Stimulated activated CD8-positive, alpha-beta memory T cell treated with anti-CD3 and anti-CD28 coated beads, Interleukin-4, amount 100 ng/mL, for 48 hours (primary cell): ENCODE data around the gene MITD1.
"Not testable (repeated sequence)": the region's sequence is repeated elsewhere in the genome, so short reads cannot be mapped to it uniquely, and the experiment has no call there.

Experiments used
- DNase-seq: peaks from one replicate; pipeline ENCODE4 v3.0.0-alpha.2; 2020

Gene MITD1

DNA sequence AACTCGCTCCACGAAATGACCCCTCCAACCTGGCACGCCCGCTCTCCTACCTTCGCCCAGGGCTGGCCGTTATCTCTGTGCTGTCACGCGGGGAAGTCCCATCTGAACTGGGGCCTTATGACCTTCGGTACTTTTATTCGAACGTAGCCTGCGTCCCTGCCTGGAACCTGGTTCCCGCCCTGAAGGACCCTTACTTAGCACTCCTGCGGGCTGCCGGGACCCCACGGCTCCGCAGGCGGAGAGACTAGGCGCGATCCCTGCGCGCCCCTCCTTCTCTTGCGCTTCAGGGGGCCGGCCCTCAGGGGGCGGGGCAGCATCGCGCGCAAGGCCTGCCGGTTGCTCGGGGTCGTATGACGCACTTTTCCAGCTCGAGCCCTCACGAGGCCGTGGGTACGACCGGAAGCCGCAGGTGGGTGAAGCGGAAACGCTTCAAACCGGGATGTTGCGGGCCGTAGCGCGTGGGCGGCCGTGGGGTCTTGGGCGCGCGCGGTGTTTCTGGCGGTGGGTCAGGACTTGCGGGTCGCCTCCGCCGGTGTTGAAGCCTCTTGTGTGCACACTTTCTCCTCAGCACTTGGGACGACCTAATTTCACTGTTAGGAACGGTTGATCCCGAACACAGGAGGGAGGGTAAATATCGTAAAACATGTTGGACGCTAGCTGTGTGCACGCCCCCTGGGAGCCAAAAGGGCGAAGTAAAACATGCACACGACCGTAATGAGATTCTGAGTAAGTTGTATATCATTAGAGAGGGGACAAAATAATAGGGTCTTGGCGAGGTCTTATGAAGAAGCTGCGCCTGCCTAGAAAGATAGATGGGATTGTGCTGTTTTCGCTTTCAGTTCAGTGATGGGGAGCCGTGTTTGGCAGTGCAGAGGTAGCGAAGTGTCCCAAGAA is 26.0 kb downstream of the MITD1 start, which contains the start of the genes LIPT1 and TSGA10:
TSS of gene LIPT1 (plus strand) at position 325 of the 894 bp plus-strand sequence. CDS start 6,991 bp downstream, outside the sequence.
TSS of gene TSGA10 (minus strand) at position 300 of the 894 bp plus-strand sequence. CDS start 45,503 bp downstream, outside the sequence.
- peak; percentile 94 for DNase-seq

DNA sequence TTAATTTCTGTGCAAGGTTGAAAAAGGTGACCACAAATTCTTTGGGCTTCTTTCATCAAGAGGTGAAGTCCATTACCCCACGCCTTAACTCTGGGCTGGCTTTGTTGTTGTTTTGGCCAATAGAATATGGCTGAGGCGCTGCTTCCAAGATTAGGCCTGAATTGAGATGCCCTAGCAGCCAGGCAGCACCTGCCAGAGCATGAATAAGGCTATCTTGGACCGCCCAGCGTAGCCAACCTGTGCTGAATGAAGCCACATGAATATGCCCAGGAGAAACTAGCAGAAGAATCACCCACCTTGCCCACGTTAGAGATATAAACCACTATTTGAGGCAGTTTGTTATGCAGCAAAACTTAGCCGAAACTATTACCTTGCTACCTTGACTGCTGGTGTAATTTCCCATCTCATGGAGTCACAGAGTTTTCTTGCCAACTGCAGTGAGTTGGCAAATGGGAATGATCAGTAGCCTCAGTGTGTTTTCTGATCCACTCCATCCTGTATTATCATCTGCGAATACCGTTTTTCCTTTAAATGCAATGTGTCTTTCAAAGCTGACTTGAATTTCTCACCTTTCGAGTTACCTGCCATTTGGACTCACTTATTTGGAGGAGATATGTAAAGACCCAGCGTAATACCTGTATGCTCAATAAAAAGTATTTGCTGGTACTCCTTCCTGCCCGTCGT is 26.8 kb downstream of the MITD1 start:
- no peak for DNase-seq

DNA sequence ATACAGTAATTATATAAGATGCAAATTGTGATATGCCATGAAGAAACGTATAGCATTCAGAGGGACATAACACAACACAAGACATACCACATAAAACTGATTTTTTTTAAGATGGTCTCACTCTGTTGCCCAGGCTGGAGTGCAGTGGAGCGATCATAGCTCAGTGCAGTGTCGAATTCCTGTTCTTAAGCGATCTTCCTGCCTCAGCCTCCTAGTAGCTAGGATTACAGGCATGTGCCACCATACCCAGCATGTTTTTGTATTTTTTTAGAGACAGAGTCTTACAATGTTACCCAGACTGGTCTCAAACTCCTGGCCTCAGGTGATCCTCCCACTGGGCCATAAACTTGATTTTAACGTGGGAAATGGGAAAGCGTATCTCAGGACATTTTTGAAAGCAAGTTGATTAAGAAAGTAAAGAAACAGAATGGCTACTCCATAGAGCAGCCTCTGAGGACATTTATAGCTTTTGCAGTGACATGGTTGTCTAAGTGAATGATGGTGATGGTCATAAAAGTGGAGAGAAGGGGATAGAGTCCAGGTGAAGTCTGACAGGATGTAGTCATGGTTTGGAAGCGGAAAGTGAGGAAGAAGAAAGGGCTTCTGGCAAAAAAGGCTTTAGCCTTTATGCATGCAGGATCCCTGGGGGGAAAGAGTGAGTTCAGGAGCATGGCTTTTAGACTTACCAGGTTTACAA is 28.5 kb downstream of the MITD1 start:
- no peak for DNase-seq

DNA sequence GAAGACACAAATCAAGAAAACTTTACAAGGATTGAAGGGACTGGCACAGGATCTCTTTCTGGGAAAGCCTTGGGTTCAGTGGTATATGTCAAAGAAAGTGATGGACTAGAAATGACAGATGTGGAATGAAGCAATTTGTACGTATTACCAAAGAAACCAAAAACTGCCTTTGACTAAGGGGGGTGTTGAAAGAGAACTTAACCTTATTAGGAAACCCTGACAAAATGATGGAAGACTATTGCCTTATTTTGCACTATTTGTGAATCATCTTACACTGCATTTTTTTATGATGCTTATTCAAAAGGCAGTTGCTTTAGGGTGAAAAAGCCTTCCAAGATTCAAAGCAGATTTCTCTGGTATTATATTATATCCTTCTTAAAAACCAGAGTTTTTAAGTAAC is 30.2 kb downstream of the MITD1 start:
- no peak for DNase-seq

DNA sequence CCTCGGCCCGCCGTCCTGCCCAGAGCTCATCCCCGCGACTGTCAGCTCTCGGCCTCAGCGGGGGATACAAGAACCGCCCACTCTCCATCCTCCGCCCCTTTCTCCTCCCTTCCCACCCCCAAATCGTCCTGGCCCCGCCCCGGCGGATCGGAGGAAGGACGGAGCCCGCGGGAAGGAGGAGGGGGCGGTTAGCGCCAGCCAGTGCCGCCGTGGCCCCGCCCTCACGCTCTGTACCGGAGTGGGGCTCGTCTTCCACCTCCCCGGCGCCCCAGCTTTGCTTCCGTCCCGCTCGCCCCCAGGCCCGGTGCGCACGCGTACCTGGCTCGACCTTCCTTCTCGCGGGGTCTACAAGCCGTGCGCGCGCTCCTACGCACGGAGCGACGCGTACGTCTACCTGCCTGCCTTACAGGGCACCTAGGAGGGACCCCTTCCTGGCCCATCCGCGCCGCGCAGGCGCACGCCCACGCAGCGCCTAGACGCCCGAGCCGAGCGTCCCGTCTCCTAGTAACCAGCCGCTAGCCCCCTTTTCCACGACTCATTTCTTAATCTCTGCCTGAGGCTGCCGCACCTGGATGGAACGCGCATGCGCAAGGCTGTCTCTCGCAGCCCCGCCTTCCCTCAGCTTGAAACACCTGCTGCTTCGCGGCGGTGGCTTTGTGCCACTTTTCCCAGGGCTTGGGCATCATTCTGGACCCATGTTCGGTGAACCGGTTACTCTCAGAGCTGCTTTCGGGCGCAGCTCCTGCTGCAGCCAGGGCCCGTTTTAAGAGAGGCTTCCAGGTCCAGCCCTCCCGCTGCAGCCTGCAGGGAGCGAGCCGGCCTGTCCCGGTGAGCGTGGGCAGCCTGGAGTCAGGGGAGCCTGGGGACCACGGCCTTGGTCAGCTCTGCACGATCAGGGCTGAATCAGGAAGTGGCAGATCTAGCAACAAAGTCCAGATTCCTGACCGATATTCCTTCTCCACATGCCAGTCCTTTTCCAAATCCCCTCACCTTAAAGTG is 39.4 kb downstream of the MITD1 start, which contains the start of gene C2orf15:
TSS of gene C2orf15 (plus strand) at position 598 of the 999 bp plus-strand sequence. CDS start 8,852 bp downstream, outside the sequence.
- DNase-seq, result peak; percentile 98

DNA sequence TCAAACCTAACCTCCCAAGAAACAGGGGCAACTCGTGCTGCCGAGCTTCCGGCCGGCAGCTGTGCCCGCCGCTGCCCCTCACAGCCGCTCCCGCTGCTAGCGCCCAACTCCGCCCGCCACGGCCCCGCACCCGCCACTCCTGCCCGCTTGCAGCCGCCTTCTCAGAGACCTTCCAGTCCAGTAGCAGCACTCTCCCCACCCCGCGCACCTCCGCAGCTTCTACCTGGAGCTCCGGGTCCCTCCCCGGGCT is 40.1 kb downstream of the MITD1 start:
- no peak for DNase-seq

DNA sequence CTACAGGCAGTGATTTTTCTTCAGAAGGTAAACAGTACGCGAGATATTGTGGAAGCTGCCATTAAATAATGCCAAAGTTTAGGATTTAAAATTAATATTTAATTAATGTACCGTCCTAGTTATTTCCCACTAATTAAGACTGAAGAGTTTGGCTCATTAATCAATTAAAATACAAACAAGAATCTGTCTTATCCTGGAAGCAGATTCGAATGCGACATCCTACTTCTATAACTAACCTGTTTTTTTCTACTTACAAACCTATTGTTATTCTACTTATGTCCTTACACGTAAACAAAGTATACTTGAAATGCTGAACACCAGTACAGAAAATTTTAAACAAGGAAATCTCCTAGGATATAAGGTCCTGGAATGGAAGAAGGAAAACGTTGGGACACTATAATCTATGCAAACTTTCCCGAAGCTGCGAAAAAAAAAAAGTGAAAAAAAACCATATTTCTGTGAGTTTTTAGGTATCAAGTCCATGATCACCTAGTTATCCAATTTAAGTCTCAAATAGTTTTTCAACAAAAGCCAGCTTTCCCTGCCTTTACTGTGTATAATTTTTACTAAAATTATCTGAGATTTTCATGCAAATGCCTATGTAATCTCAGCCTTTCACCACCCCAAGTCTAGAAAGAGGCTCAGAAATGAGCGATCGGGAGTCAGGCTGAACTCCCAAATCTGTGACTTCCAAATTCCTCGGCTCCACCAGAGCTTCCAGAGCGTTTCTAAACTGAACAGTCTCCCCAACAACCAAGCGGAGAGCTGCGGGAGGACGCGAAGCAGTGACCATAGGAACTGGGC is 40.6 kb downstream of the MITD1 start:
- no peak for DNase-seq

DNA sequence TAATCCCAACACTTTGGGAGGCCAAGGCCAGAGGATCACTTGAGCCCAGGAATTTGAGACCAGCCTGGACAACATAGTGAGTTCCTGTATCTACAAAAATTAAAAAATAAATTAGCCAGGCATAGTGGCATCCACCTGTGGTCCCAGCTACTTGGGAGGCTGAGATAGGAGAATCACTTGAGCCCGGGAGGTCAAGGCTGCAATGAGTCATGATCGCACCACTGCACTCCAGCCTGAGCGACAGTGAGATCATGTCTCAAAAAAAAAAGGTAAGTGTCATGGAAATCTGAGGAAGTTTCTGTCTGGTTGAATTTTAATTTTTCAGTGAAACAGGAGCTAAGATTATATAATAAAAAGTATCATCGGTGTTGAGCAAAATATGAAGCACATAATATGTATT is 41.9 kb downstream of the MITD1 start:
- DNase-seq, result no peak

DNA sequence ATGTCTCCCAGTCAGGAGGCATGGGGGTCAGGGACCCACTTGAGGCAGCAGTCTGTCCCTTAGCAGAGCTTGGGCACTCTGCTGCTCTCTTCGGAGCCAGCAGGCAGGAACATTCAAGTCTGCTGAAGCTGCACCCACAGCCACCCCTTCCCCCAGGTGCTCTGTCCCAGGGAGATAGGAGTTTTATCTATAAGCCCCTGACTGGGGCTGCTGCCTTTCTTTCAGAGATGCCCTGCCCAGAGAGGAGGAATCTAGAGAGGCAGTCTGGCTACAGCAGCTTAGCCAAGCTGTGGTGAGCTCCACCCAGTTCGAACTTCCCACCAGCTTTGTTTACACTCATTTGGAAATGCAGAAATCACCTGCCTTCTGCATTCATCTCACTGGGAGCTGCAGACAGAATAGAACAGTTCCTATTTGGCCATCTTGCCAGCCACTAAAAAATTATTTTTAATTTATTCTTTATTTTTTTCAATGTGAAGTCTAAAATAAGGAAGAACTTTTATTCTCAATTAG is 45.8 kb downstream of the MITD1 start:
- not testable (repeated sequence) for DNase-seq

DNA sequence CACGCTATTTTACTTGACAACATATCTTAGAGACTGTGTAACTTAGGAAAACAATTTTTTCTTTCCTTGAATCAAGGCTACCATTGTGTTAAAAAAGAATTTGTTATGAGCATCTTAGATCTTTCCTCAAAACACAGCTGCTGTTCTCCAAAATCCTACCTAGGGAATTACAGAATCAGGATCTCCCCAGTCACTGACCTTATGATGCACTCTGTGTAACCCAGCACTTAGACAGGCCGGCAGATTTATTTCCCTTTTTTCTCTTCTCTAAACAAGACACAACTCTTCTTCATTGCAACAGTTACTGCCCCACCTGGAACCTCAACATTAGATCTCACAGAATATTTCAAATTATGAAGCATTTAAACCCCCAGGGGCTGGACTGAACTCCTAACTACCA is 52.9 kb downstream of the MITD1 start:
- DNase-seq, result no peak
